HG03045 (cell line): Measurements from ENCODE around the gene AGAP1.

Source experiments
- ATAC-seq: cut with Tn5 transposase; IDR thresholded peaks from one replicate; pipeline ENCODE4 v1.9.1; 2021; ENCODE audit warnings: mild to moderate bottlenecking, moderate library complexity; ENCODE audit not compliant: unreplicated experiment

AGAP1 gene

GRCh38 chr2:235493775-235494715 is at the start of gene AGAP1:
Gene AGAP1 (plus strand): TSS chr2:235494043.
- no peak for ATAC-seq

DNA sequence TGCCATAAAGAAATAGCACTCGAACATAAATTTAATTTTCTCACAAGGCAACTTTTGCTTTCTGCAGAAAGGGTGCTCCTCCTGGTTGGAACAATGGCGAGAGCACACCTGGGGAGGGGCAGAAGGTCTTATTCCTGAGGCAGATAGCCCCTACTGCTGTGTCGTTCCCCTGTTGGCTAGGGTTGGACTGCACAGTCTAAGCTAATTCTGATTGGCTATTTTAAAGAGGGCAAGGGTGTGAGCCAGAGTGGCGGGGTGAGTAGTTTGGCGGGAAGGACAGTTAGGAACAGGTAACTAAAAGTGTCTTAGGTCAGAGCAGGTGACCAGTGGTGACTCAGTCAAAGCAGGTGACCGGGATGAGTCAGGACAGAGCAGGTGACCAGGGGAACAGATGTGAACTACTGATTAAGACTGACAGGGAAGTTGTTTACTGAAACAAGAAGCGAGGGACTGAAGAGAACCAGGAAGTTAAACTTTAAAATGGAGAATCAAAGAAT is 49.7 kb upstream of the AGAP1 start:
- ATAC-seq, result no peak

DNA sequence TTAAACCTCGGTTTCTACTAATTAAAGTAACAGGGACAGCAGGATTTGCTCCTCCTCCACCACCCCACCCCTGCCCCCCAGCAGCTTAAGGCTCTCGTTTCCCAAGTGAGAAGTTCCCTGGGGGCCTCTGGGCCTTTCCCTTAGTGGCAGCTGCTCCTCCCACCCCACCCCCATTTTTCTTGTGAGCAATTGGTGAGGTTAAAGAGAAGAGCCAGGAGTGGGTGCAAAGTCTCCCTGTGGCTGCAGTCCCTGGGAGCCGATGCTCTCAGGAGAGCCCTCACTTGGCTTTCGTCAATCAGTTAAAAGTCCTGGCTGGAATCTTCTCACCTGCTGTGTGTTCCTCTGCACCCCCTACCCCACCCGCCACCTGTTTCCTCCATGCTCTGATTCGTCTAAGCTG is 48.7 kb upstream of the AGAP1 start:
- no peak for ATAC-seq

DNA sequence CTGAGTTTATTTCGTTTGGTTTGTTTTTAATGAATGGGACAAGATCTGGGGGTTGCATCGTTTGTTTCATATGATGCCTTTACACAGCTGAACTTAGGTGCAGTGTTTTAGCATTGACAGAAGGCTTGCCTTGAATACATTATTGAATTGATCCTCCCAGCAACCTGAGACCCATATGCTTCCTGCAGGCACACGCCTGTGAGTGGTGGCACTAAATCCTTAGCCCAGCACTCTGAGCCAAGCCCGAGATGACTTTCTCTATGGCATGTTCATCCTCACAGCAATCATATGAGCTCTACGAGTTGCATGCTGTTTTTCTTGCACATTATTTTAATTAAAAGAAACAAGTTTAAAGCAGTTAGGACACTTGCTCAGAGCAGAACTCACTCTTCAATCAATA is 47.8 kb upstream of the AGAP1 start:
- no peak for ATAC-seq

DNA sequence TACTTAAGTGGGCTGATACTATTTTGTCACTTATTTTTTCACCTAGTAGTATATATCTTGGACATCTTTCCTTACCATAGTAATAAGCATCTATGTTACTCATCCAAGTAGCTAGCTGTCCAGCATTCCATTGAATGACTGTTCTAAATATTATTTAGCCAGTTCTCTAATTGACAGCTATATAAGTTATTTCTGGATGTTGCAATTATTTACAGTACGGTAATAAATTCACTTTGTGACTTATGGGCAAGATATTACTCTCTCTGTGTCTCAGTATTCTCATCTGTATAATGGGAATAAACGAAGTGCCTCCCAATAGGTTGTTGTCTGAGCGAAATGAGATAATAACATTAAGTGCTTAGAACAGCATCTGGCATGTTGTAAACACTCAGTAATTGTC is 46.6 kb upstream of the AGAP1 start:
- ATAC-seq, result no peak

DNA sequence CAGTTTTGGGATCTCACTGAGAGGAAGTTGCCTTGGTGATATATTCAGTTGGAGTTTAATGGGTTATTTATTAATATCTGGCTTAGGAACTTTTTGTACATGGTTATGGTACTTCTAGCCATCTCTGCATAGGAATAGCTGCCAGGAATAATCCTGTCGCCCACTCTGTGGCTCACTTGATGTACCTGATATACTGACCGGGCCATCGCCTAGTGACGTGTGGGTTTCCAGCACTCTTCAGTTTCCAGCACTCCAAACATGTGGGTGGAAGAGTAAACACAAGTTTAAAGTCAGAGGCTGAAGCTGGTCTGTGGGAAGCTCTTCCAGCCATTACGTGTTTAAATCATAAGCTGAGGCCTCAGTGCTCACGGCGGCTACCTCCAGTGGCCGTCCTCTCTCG is 44.3 kb upstream of the AGAP1 start:
- no peak for ATAC-seq

DNA sequence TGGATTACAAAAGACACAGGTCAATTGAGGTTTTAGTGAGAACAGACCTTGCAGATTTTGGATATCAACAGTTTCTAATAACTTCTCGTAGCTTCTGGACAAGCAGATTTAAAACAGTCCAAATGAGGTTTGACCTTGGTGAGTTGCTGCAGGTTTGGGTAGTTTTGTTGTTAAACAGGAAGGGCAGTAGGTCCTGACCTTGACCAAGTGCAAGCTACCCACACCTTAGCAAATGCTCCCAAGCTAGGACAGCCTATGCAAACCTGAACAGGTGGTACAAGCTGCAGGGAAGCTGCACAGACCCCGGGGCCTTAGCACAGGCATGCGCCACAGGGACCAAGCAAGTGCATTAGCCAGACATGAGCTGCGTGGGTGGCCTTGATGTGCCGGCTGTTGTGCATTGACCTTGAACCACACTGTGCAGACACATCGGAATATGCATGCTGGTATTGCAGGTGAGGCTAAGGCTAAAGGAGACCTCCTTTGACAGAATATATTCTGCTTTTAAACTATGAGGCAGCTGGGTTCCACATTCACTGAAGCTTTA is 40.2 kb upstream of the AGAP1 start:
- no peak for ATAC-seq

GRCh38 chr2:235458839-235459273 is 35.0 kb upstream of the AGAP1 start:
- ATAC-seq, result no peak

DNA sequence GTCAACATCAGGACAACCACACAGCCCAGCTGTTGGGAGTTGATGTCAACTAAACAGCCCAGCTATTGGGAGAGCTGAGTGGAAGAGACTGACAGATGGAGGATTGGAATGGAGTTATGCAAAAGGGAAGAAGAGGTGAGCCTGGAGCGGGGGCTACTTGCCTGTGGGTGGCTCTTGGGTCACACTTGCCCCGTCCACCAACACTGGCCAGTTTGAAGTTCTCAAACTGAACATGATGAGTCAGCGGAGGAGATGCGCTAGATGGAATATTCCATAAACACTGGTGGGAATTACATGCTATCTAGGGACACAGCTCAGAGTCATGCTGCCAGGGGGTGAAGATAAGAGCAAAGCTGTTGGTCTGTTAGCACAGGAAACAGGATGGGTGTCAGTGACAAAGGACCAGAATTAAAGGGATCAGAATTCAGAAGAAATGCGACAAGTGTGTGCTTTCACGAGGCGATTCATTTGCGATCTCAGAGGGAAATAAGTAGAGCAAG is 33.2 kb upstream of the AGAP1 start:
- no peak for ATAC-seq

- no peak for ATAC-seq
Observed at GRCh38 chr2:235461763-235462414, 32.0 kb upstream of the AGAP1 start.

- no peak for ATAC-seq
Observed at GRCh38 chr2:235462415-235462790, 31.4 kb upstream of the AGAP1 start.

DNA sequence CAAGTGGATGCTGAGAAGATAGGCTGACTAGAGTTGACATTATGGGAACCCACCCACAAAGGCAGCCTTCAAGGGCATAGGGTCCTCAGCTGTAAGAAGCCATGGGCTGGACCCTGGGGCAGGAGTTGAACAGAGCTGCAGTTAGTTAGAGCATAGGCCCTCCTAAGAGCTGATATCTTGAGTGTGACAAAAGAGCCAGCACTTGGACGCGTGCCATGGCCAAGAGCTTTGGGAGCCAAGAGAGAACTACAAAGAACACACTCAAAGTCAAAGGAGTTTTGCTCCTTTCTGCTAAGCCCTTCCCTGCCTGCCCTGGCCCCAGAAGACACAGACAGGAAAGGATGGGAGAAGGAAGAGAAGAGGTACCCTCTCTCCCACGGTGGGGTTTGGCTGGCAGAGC is 29.9 kb upstream of the AGAP1 start:
- ATAC-seq, result no peak

DNA sequence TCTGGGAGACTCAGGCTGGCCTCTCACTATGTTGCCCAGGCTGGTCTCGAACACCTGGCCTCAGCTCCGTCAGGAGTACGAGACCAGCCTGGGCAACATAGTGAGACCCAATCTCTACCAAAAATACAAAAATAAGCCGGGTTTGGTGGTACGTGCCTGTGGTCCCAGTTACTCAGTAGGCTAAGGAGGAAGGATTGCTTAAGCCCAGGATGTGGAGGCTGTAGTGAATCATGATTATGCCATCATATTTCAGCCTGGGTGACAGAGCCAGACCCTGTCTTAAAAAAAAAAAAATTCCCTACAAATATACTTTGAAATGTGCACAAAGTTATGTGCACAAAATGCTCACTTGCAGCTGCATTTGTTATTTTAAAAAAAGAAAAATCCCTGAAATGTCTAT is 26.3 kb upstream of the AGAP1 start:
- no peak for ATAC-seq

DNA sequence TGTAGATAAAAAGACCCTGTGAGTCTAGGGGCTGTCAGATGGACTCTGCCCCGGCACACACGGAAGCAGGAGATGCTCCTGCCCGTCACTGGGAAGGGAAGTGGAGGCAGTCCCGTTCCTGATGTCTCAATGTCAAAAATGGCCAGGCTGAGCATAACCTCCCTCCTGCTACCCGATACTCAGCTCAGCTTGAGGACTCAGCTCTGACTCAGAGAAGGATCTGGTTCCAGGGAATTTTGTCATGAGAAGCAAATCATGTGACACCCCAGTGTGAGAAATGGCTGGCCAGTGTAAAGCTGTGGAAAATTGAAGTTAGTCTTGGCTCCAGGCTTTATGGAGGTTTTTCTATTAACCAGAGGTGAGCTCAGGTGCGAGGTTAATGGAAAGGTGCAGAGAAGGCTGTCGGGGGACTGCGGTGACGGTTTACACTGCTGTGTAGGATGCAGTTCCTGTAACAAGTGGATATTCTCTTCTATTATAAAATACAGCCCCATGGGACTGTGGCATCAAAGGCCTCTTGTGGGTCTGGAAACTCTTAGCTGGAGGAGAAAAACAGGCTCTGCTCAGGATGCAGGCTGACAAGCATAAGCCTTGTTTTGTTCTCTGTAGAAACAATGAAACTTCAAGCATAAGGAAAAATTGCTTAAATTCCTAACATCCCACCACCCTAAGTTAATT is 24.7 kb upstream of the AGAP1 start:
- no peak for ATAC-seq

DNA sequence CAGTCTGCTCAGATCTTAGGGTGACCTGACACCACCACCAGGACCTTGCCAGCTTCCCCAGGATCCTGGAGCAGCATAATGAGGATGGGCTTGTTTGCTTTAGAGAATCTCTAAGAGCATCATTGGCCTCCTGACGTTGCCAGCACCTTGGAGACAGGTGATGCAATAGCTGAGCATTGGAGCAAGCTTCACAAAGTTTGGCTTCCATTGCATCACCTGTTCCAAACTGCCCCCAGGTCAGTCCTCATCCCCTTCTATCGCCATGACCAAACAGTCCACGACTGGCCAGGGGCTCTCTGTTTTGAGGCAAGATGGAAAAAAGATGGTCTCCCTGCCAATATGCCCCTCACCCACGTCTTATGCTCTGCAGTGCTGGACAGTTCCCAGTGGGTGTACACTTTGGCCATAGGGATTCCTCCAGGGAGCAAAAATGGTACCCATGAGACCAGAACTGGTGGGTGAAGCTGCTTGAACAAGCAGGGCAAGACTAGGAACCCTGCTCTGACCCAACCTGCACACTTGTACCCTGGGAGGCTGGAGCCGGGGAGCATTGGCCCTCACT is 22.6 kb upstream of the AGAP1 start:
- no peak for ATAC-seq

GRCh38 chr2:235472443-235472842 is 21.4 kb upstream of the AGAP1 start:
- no peak for ATAC-seq

- ATAC-seq, result no peak
Observed at GRCh38 chr2:235478609-235479008, 15.2 kb upstream of the AGAP1 start.

DNA sequence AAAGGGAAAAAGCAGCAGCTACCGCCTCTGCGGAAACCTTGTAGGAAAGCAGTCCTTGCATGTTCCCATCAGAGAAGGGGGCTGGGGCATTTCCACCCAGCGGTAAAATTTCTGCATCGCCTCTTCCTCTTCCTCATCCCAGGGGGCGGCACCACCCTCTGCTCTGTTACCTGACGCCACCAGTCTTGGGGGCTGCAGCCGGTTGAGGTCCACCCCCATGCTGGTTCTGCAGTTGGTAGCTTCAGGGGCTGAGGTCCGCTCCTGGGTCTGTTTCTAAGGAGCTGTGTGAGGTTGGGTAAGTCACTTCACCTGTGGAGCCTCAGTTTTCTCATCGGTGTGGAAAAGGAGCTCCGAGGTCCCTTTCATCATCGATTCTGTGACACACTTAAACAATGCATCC is 14.2 kb upstream of the AGAP1 start:
- no peak for ATAC-seq

DNA sequence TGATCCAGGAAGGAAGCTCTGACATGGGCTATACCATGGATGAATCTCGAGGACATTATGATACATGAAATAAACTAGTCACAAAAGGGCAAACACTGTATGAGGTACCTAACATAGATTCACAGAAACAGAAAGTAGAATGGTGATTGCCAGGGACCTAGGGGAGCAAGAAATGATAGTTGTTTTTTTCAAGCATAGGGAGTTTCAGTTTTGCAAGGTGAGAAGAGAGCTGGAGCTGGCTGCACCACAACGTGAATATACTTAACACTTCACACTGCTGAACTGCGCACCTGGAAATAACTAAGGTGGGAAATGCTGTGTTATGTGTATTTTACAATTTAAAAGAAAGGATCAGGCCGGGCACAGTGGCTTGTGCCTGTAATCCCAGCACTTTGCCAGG is 13.2 kb upstream of the AGAP1 start:
- ATAC-seq, result no peak

- ATAC-seq, result no peak
Observed at GRCh38 chr2:235483313-235483712, 10.5 kb upstream of the AGAP1 start.

- no peak for ATAC-seq
Observed at GRCh38 chr2:235485362-235485761, 8.5 kb upstream of the AGAP1 start.
